HG03342 (cell line): ENCODE results near the gene STIM1.
"Not testable (repeated sequence)": the region's sequence is repeated elsewhere in the genome, so short reads cannot be mapped to it uniquely, and the experiment has no call there.

Experiments used
- ATAC-seq: cut with Tn5 transposase; IDR thresholded peaks from one replicate; pipeline ENCODE4 v1.9.1; 2021; ENCODE audit warnings: mild to moderate bottlenecking, moderate library complexity; ENCODE audit not compliant: unreplicated experiment

Gene STIM1

DNA sequence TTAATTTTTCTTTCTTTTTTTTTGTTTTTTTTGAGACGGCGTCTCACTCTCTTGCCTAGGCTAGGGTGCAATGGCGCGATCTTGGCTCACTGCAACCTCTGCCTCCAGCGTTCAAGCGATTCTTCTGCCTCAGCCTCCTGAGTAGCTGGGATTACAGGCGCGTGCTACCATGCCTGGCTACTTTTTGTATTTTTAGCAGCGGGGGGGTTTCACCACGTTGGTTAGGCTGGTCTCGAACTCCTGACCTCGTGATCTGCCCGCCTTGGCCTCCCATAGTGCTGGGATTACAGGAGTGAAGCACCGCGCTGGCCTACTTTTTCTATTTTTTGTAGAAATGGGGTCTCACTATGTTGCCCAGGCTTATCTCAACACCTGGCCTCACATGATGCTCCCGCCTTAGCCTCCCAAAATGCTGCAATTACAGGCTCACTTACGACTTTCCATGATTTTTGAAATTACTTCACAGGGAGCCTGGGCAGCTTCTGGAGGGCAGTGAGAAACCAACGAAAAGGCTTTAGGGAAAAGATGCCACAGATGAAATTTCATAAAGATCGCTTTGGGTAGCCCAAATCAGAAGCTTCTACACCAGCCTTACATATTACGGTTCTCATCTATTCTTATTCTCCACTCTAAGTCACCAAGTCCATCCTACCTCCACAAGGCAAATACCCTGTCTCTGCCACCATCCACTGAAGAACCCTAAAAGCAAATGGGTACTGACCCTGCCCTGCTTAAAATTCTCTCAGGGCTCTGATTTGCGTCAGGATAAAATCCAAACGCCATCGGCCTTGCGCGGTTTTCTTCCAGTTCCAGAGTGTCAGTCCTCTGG, 238.3 kb downstream of the STIM1 start:
- ATAC-seq, result no peak

DNA sequence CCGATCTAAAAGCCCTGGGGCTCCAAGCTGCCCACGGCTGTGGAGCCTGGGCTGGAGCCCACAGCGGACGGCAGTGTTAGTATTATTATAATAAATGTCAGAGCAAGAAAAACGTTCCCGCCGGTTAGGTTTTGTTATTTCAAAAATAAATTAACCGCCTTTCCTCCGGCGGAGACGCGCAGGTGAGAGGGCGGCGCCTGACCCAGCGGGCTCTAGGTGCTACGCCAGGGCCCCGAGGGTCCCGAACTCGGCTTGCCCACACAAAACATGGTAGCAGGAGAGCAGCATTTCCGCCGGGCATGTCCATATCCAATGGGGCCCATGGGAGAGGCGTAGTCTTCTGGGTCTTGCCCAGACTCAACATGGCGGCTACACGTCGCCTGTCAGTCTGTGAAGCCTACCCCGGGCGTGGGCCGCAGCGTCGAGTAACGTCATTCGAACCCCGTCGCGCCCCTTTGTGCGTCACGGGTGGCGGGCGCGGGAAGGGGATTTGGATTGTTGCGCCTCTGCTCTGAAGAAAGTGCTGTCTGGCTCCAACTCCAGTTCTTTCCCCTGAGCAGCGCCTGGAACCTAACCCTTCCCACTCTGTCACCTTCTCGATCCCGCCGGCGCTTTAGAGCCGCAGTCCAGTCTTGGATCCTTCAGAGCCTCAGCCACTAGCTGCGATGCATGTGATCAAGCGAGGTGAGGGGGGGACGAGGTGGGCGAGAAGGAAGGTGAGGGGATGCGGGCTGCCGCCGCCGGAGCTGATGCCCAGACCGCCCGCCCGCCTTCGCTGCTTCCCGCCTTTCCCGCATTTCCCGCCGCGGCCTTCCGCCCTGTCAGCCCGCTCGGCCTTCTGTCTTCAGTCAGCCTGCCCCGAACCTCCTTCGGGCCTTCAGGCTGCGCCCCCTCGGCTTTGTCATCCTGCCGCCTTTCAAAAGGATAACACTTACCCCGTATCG, 239.2 kb downstream of the STIM1 start, which contains the start of gene RRM1:
Gene RRM1 (plus strand): TSS at position 452 of the 944 bp plus-strand sequence. CDS start 214 bp downstream, at position 666.
- ATAC-seq, result peak; percentile 95

DNA sequence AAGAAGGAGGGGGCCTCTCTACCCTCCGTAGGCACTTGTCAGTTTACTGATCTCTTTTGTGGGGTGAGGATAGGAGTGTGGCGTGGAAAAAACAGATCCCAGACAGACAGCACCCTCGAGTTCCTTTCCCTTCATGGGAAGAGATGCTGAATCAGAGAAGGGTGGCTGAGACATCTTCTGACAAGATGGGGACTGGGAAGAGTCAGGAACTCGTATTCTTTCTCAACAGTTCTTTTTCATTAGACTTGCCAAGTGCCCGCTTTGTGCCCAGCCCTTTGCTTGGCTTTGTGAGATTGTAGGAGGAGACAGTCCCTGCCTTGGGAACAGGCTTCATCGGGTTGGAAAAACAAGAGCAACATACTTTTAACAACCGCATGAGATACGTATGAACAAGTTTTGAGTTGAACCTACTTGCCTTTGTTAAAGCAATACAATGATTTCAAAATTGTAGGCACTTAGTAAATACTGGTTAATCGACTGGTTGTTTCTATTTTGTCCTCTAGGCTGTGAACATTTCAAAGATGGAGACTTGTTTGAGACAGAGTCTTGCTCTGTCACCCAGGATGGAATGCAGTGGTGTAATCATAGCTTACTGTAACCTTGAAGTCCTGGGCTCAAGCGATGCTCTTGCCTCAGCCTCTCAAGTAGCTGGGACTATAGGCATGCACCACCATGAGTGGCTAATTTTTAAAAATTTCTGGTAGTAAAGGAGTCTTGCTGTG, 240.2 kb downstream of the STIM1 start:
- ATAC-seq, result no peak

DNA sequence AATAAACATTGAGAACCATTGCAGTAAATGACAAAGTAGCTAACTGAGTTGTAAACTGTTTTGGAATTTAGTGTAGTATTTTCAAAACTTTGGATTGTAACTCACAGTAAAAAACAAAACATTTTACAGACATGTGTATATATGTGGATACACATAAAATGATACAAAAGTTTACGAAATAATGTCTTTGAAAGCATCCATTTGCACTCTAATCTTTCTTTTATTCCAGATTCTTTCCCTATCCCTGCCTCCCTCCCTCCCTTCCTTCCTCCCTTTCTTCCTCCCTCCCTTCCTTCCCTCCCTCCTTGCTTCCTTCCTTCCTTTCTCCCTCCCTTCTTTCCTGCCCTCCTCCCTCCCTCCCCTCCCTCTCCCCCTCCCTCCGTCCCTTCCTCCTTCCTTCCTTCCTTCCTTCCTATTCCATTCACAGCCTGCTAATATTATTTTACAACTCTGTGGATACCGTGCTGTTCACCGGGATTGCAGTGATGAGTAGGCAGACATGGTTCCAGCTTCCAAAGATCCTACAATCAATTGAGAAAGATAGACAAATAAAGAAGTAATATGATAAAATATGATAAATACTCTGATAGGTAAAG, 242.7 kb downstream of the STIM1 start:
- no peak for ATAC-seq

DNA sequence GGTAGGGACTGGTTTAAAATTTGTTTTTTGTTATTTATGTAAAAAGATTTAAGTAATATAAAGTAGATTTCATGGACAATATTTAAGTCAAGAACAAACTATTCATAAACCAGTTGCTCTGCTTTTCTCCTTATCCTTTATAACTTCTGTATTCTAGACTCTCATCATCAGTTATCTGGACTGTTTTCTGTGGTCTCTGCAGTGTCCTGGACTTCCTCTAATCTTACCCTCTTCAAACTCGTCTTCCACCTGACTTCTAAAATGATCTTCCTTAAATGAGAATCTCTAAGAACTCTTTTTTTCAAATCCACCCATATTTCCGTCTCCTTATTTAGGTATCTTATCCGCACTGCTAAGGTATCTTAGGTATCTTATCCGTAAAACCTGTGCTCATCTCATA, 247.2 kb downstream of the STIM1 start:
- no peak for ATAC-seq

DNA sequence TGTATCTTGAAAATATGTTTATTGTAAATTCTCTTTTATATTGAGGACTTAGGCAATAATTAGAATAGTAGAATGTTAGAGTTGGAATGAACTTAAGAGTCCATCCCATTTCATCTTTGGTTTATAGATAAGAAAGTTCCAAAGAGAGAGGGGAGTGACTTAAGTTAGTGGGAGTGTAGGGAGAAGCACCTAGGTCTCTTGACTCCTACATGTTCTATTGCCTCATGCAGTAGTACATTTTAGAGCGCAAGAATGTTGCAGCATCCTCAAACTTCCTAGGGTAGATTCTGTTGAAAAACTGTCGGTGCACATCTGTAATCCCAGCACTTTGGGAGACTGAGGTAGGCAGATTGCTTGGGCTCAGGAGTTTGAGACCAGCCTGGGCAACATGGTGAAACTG, 247.8 kb downstream of the STIM1 start:
- ATAC-seq, result no peak

DNA sequence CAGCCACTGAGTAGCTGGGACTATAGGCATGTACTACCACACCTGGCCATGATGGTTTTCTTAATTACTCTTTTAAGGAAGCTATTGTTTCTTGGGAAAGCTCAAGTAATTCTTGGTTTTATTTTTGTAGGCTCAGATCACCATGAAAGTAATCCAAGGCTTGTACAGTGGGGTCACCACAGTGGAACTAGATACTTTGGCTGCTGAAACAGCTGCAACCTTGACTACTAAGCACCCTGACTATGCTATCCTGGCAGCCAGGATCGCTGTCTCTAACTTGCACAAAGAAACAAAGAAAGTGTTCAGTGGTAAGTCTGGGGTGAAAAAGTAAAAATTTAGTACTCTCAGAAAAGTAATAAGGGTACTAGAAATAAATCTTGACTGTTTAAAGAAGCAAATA, 250.5 kb downstream of the STIM1 start:
- ATAC-seq, result no peak

DNA sequence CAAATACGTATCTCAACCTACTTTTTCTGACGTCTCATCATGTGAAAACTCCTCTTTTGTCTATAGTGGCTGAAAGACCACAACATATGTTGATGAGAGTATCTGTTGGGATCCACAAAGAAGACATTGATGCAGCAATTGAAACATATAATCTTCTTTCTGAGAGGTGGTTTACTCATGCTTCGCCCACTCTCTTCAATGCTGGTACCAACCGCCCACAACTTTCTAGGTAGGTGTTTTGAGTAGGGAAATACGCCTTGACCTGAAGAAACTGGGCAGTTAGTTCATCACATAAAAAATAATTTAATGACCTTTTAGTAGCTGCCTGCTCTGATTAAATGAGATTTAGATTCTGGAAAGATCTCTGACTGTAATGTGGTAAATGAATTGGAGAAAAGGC, 256.4 kb downstream of the STIM1 start:
- no peak for ATAC-seq

DNA sequence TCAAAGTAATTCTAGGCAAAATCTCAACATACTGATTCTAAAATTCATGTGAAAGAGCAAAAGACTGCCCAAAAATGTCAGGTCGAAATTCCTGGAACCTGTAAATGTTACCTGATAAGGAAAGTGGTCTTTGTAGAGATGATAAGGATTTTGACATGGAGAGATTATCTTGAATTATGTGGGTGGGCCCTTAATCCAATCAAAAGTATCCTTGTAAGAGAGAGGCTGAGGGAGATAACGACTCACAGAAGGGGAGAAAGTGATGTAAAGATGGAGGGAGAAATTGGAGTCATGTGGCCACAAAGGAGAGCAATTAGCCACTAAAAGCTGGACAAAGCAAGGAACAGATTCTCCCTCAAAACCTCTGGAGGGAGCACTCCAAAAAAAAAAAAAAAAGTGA, 259.7 kb downstream of the STIM1 start:
- no peak for ATAC-seq

DNA sequence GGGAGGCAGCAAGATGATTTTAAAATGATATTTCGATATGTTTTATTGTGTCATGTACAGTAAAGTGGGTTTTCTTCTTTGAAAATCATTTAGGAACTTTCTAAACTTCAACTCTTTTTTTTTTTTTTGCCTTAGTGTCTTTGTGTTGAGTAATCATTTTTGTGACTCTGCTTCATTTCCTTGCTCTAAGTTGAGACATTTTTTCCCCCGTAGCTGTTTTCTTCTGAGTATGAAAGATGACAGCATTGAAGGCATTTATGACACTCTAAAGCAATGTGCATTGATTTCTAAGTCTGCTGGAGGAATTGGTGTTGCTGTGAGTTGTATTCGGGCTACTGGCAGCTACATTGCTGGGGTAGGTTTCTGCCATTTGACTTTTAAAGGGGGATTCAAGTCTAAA, 262.6 kb downstream of the STIM1 start:
- ATAC-seq, result no peak

DNA sequence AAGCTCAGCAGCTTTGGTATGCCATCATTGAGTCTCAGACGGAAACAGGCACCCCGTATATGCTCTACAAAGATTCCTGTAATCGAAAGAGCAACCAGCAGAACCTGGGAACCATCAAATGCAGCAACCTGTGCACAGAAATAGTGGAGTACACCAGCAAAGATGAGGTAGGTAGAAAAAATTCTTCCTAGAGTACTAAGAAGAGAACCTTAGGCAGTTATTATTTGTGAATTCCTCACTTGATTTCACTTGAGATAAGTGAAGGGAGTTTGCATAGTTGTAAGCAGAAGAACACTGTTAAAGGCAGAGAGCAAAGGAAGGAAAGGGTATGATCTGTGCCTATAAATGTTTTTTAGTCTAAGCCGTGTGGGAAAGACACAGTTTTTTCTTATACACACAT, 267.8 kb downstream of the STIM1 start:
- ATAC-seq, result no peak

DNA sequence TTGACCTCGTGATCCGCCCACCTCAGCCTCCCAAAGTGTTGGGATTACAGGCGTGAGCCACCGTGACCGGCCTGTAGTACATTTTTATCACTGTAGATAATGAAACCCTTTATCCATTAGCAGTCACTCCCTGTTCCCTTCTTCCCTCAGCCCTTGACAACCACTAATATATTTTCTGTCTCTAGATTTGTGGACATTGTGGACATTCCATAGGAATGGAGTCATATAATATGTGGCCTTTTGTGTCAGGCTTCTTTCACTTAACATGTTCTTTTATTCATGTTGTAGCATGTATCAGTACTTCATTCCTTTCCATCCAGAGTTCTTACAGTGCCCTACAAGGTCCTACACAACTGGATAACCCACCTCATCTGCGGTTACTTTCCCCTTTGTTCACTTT, 269.7 kb downstream of the STIM1 start:
- ATAC-seq, result no peak

DNA sequence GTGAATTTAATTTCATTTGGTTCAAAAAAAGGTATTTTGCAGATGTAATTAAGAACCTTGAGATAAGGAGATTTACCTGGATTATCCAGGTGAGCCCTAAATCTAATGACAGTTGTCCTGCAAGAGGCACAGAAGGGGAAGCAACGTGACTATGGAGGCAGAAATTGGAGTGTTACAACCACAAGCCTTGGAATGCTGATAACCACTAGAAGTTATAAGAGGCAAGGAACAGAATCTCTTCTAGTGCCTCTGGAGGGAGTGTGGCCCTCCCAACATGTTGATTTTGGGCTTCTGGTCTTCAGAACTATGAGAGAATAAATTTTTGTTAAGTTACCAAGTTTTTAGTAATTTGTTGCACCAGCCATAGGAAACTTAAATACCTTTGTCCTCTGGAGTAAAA, 271.9 kb downstream of the STIM1 start:
- ATAC-seq, result no peak

DNA sequence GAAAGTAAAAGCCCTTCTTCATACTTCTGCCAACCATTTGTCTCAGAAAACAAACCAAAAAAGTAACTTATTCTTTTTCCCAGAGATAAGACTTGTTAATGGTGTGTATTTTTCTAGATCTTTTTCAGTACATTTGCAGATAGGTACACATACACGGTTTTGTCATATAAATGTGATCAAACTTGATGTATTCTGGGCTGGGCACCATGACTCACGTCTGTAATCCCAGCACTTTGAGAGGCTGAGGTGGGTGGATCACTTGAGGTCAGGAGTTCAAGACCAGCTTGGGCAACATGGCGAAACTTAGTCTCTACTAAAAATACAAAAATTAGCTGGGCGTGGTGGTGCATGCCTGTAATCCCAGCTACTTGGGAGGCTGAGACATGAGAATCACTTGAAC, 274.8 kb downstream of the STIM1 start:
- not testable (repeated sequence) for ATAC-seq

DNA sequence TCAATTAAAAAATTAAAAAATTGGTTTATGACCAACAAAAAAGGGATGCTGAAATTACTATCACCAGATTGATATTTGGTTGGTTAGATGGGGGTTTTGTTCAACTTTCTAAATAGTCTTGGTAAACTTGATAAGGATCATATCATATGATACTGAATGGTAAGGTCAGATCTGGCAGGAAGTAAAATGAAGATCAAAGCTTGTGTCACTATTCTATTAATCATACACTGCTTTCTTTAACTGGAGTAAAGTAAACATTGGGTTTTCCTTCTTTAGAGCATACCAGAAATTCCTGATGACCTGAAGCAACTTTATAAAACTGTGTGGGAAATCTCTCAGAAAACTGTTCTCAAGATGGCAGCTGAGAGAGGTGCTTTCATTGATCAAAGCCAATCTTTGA, 279.3 kb downstream of the STIM1 start:
- ATAC-seq, result no peak

DNA sequence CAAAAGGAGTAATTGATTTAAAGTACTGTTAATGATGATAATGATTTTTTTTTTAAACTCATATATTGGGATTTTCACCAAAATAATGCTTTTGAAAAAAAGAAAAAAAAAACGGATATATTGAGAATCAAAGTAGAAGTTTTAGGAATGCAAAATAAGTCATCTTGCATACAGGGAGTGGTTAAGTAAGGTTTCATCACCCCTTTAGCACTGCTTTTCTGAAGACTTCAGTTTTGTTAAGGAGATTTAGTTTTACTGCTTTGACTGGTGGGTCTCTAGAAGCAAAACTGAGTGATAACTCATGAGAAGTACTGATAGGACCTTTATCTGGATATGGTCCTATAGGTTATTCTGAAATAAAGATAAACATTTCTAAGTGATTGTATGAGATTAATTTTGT, 283.0 kb downstream of the STIM1 start:
- no peak for ATAC-seq

DNA sequence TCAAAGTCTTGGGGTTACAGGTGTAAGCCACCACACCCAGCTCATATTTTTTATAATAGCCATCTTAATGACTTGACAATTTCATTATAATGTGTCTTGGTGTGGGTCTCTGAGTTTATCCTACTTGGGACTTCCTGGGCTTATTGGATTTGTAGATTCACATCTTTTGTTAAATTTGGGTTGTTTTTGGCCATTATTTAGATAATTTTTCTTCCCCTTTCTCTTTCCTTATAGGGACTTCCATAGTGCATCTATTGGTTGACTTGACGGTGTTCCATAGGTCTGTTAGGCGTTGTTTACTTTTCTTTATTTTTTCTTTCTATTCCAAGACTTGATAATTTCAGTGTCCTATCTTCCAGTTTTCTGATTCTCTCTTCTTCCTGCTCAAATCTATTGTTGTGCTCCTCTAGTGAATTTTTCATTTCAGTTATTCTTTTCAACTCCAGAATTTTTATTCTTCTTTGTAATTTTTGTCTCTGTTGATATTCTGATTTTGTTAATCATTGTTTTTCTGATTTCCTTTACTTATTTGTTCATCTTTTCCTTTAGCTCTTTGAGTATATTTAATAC, 284.7 kb downstream of the STIM1 start:
- ATAC-seq, result no peak
